GM21619 (cell line): Measurements from ENCODE around the gene PDE4DIP.
"Not testable (repeated sequence)": the region's sequence is repeated elsewhere in the genome, so short reads cannot be mapped to it uniquely, and the experiment has no call there.

Source experiments
- ATAC-seq: cut with Tn5 transposase; IDR thresholded peaks from one replicate; pipeline ENCODE4 v1.9.1; 2021; ENCODE audit not compliant: unreplicated experiment

Gene PDE4DIP

GRCh38 chr1:148969126-148969525 lies 124.9 kb downstream of the PDE4DIP start:
- not testable (repeated sequence) for ATAC-seq

DNA sequence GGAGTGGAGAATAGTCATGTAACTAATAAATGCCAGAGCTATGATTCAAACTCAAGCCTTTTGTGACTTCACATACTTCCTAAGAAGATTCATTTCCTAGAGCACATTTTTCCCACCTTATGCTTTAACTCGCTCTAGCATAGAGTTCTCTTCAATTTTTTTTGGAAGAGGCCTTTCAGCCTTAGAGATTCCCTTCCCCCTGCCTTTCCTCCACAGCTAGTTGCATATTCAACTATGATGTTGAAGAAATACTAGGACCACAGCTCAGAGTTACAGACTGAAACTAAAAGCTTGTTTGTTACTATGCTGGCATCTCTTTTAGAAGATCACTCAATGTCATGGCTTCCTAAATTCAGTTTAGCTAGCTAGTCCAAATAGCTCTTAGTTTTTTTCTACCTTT lies 131.2 kb downstream of the PDE4DIP start:
- ATAC-seq: not testable (repeated sequence)

DNA sequence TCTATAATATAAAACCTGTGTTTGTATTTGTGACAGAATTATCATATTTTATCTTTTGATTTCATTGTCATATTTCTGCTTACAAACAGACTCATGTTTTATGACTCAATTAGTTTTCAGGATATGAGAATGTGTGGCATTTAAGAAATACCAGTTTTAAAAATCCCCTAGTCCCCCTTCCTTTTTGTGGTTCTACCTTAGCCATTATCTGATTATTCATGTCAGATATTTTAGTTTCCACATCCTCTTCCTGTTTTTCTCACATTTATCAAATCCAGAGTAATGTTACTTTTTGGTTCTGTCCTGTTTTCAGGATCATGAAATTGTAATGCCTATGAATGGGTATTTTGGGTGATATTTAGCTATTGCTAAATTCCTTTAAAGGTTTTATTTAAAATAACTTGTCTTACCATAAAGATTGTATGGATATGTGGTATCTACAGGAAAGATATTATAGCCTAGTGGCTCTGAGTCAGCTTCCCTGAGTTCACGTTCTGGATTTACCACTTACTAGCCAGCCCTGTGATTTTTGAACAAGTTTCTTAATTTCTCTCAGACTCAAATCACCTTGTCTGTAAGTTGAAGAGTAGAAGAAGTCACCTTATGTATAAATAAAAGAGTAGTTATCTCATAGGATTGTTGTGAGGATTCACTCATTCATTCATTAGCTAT lies 131.8 kb downstream of the PDE4DIP start:
- not testable (repeated sequence) for ATAC-seq

GRCh38 chr1:148977785-148978184 lies 133.6 kb downstream of the PDE4DIP start:
- ATAC-seq: not testable (repeated sequence)

- not testable (repeated sequence) for ATAC-seq
These were observed 145.2 kb downstream of the PDE4DIP start for GRCh38 chr1:148989378-148989777.

DNA sequence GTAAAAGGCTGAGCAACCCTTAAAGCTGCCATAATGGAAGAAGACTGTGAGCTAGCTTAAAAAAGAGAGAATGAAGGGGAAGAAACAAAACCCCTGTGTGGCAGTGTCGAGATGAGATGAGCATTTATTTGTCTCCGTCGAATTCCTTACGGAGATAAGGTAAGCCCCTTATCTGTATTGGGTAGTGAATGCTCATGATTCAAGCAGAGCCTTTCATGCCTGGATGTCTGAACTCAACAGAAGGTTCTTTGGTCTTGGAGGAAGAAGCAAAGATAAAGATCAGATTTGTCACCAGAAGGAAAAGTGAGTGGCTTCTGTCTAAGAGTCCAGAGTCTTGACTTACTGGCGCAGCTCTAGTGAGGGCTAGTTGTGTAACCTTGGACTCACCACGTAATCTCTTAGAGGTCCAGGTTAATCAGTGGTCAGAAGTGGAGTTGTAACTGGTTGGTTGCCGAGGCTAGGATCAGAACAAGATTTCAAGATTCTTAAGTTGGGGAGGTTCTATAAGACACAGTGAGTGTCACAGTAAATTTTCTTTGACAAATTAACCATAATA lies 146.1 kb downstream of the PDE4DIP start:
- ATAC-seq: not testable (repeated sequence)

DNA sequence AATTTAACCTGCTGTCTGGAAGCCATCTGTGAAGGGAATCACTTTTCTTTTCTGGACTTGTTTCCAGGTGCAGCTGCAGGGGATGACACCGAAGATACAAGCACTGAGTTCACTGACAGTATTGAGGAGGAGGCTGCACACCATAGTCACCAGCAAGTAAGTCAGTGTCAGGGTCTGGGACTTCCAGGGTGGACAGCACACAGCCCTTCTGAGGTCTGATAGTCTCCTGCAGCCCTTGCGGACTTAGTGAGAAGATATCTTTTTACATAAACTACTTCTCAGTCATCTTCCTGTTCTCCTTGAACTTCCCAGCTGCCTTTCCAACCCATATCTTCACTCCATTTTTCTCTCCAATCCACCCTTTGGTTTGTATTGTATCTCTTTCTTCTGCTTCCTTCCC lies 147.6 kb downstream of the PDE4DIP start:
- not testable (repeated sequence) for ATAC-seq

DNA sequence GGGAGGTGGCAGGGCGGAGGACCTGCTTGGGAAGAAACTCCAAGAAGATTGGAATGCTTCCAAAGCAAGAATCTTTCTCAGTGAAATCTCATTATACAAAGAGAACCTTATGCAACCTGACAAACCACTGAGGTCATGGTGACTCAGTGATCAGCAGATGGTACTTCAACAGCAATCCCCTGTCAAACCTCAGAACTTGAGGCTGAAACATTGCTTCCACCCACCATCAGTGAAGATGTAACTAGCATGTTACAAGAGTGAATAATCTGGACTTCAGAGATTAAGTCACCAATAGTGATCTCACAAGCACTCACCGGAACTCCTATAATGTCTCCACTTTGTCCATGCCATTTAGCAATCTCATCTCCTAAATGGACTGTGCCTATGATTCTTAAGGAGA lies 148.1 kb downstream of the PDE4DIP start:
- ATAC-seq: not testable (repeated sequence)

- ATAC-seq: not testable (repeated sequence)
These were observed 152.4 kb downstream of the PDE4DIP start for GRCh38 chr1:148996449-148997224.

GRCh38 chr1:148997405-148997804 lies 153.2 kb downstream of the PDE4DIP start:
- ATAC-seq: not testable (repeated sequence)

DNA sequence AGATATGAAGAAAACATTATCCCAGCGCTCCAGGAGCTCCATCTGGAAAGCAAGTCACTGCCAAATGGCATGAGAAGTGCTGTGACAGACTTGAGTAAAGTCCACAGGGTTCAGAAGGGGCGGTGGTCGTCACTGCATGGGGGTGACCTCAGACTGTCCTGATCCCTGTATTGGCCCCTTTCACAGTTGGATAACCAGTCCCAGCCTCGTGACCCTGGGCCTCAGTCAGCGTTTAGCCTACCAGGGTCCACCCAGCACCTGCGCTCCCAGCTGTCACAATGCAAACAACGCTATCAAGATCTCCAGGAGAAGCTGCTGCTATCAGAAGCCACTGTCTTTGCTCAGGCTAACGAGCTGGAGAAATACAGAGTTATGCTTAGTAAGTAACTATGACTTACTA lies 158.4 kb downstream of the PDE4DIP start:
- not testable (repeated sequence) for ATAC-seq

DNA sequence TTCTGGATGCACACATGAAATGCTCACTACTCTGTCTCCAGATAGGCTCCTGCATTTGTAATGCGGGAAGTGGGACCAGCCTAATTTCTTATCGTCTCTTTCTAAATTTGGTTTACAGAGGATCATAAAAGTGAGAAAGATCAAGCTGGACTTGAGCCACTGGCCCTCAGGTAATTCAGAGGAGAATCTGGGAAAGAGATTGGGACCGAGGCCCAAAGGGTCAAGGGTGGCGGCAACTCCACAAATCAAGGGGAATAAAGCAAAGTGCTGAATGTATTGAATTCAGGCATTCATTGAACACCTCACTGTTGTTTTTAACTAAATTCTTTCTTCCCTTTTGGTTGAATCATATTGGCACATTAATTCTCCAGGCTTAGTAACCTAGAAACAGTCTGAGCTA lies 164.1 kb downstream of the PDE4DIP start:
- not testable (repeated sequence) for ATAC-seq

- not testable (repeated sequence) for ATAC-seq
These were observed 164.5 kb downstream of the PDE4DIP start for GRCh38 chr1:149008769-149009168.

- ATAC-seq: not testable (repeated sequence)
These were observed 165.5 kb downstream of the PDE4DIP start for GRCh38 chr1:149009761-149010160.

- not testable (repeated sequence) for ATAC-seq
These were observed 168.4 kb downstream of the PDE4DIP start for GRCh38 chr1:149012599-149012998.

DNA sequence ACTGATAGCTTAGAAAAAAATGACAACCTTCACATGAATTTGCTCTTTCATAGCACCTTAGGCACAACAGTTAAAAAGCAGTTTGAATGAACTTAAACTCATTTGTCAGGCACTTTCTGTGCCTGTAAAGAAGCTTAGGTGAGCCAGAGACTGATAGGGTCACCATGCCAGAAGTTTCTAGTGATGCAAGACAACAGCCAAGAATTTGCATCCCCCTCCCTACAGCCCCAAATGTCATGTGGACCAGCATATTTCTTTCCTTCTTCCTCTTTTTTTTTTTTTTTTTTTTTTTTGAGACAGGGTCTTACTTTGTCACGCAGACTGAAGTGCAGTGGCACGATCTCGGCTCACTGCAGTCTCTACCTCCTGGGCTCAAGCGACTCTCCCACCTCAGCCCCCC lies 169.3 kb downstream of the PDE4DIP start:
- not testable (repeated sequence) for ATAC-seq

GRCh38 chr1:149015522-149015921 lies 171.3 kb downstream of the PDE4DIP start:
- not testable (repeated sequence) for ATAC-seq

- not testable (repeated sequence) for ATAC-seq
These were observed 172.4 kb downstream of the PDE4DIP start for GRCh38 chr1:149016626-149017025.

DNA sequence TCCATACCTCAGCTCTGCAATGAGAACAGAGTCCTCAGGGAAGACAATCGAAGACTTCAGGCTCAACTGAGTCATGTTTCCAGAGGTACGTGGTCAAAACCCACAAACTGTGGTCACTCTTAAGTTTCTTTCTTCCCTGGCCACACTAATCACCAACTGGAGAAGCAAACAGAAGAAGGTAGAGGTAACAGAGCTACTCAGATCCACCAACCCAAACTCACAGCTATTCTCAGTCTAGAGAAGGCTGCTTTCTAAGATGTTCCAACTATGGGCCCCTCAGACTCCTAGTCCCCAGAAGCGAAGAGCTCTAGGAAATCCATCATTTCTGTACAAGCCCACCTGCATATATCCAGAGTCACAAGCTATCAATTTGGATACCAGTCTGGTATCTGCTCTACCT lies 174.3 kb downstream of the PDE4DIP start:
- ATAC-seq: not testable (repeated sequence)

- not testable (repeated sequence) for ATAC-seq
These were observed 180.1 kb downstream of the PDE4DIP start for GRCh38 chr1:149024327-149024726.

GRCh38 chr1:149033916-149034315 lies 189.7 kb downstream of the PDE4DIP start:
- not testable (repeated sequence) for ATAC-seq

GRCh38 chr1:149043056-149043455 lies 198.8 kb downstream of the PDE4DIP start:
- not testable (repeated sequence) for ATAC-seq
